ENCODE results near the gene CTSF.
"Not testable (repeated sequence)": the region's sequence is repeated elsewhere in the genome, so short reads cannot be mapped to it uniquely, and the experiment has no call there.

CTSF gene

DNA sequence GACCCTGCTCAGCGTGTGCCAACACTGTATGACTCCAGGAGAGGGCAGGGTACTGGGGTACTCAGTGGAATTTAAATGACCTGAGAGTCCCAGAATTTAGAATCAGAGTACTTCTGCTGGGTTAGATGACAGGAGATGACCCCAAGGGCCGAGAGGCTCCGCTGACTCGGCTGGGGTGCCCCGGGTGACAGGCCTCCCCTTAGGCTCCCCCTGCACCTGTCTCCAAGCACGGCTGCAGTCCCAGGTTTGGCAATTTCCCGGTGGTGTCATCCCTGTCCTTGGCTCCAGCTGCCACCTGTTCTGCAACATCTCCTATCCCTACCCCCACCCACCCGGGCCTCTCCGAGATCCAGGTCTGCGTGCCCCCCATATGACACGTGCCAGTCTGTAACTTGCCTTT, 20.4 kb downstream of the CTSF start:
- Histone ChIP-seq H3K27me3 (ENCODE audit: control insufficient read depth in 2 of 2, insufficient read depth in 2 of 2, low read length in 2 of 2) (no peaks in the 10 kb centered on the region), H3K9ac (ENCODE audit: low read depth in 1 of 2, low read length in 2 of 2) (no peak overlapping the region), H3K27ac (ENCODE audit: low read depth in 2 of 2, low read length in 2 of 2) (no peak overlapping the region), H3K9me3 (ENCODE audit: control insufficient read depth in 2 of 2, low read length in 2 of 2) (no peaks in the 10 kb centered on the region), H3K36me3 (ENCODE audit: control insufficient read depth in 2 of 2, insufficient read depth in 2 of 2, low read length in 2 of 2) (peaks cover 0 to under 1% of the 10 kb centered on the region in 2 donors), H3K4me3 (ENCODE audit: low read length in 2 of 2) (no peak overlapping the region), H3K4me1 (ENCODE audit: control insufficient read depth in 2 of 2, insufficient read depth in 2 of 2, low read length in 2 of 2) (peaks cover 5 to 9% of the 10 kb centered on the region in 2 donors)

DNA sequence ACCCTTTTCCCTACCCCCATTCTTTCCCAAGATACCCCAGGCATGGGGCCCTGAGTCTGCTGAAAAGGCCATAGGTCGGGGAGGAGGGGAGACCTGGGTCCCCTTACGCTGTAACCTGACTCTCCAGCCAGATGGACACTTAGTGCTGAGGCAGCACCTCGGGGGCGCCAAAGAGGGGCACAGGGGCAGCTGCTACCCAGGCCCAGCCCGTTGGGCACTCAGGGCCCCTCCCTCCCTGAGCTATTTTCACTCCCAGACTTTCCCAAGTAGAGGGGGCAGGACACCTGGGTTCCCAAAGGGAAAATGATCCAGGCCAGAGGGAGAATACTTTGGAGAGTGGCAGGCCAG, 20.8 kb downstream of the CTSF start:
- H3K27me3 ChIP-seq (ENCODE audit: control insufficient read depth in 2 of 2, insufficient read depth in 2 of 2, low read length in 2 of 2) = no peaks in the 10 kb centered on the region
- H3K9ac ChIP-seq (ENCODE audit: low read depth in 1 of 2, low read length in 2 of 2) = no peak overlapping the region
- H3K4me3 ChIP-seq (ENCODE audit: low read length in 2 of 2) = no peak overlapping the region
- peaks cover 0 to 2% of the 10 kb centered on the region in 2 donors for H3K36me3 ChIP-seq (ENCODE audit: control insufficient read depth in 2 of 2, insufficient read depth in 2 of 2, low read length in 2 of 2)
- no peaks in the 10 kb centered on the region for H3K9me3 ChIP-seq (ENCODE audit: control insufficient read depth in 2 of 2, low read length in 2 of 2)
- H3K27ac ChIP-seq (ENCODE audit: low read depth in 2 of 2, low read length in 2 of 2) = no peak overlapping the region
- peaks cover 5 to 9% of the 10 kb centered on the region in 2 donors for H3K4me1 ChIP-seq (ENCODE audit: control insufficient read depth in 2 of 2, insufficient read depth in 2 of 2, low read length in 2 of 2)

DNA sequence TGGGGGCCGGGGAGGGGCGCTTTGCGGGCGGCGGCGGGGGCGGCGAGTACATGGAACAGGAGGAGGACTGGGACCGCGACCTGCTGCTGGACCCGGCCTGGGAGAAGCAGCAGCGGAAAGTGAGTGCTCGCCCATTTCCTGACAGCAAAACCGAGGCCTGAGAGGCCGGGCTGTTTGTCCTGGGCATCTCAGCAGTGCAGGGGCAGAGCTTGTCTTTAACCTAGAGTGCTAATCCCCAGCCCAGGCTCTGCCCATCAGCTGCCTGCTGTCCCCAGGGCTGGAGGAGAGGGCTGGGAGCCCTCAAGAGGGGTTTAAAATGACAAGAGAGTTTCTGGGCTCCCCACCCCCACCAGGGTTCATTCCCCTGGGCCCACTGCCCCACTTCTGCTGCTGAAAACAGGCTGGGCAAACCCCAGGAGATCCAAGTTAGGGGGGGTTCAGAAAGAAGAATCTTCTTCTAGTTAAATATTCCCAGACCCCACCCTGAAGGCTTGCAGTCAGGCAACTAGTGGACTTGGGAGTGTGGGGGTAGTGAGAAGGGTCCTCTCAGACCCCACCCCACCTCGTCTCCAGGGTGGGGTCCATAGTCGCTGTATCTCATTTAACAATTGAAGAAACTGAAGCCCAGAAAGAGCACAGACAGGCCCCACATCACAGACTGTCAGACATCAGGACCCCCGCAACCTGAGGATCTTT, 21.3 kb downstream of the CTSF start:
- peaks cover 5 to 9% of the 10 kb centered on the region in 2 donors for H3K4me1 ChIP-seq (ENCODE audit: control insufficient read depth in 2 of 2, insufficient read depth in 2 of 2, low read length in 2 of 2)
- no peaks in the 10 kb centered on the region for H3K27me3 ChIP-seq (ENCODE audit: control insufficient read depth in 2 of 2, insufficient read depth in 2 of 2, low read length in 2 of 2)
- H3K9ac ChIP-seq (ENCODE audit: low read depth in 1 of 2, low read length in 2 of 2) = no peak overlapping the region
- H3K9me3 ChIP-seq (ENCODE audit: control insufficient read depth in 2 of 2, low read length in 2 of 2) = no peaks in the 10 kb centered on the region
- no peak overlapping the region for H3K4me3 ChIP-seq (ENCODE audit: low read length in 2 of 2)
- H3K36me3 ChIP-seq (ENCODE audit: control insufficient read depth in 2 of 2, insufficient read depth in 2 of 2, low read length in 2 of 2) = peaks cover 0 to 5% of the 10 kb centered on the region in 2 donors
- H3K27ac ChIP-seq (ENCODE audit: low read depth in 2 of 2, low read length in 2 of 2) = no peak overlapping the region

- peaks cover 5 to 9% of the 10 kb centered on the region in 2 donors for H3K4me1 ChIP-seq (ENCODE audit: control insufficient read depth in 2 of 2, insufficient read depth in 2 of 2, low read length in 2 of 2)
- H3K36me3 ChIP-seq (ENCODE audit: control insufficient read depth in 2 of 2, insufficient read depth in 2 of 2, low read length in 2 of 2) = peaks cover 0 to 10% of the 10 kb centered on the region in 2 donors
- peak within 1 kb of the TSS; percentile 49 to 74 for H3K27ac ChIP-seq (ENCODE audit: low read depth in 2 of 2, low read length in 2 of 2)
- no peaks in the 10 kb centered on the region for H3K27me3 ChIP-seq (ENCODE audit: control insufficient read depth in 2 of 2, insufficient read depth in 2 of 2, low read length in 2 of 2)
- H3K9ac ChIP-seq (ENCODE audit: low read depth in 1 of 2, low read length in 2 of 2) = peak within 1 kb of the TSS; percentile 72 to 85
- H3K4me3 ChIP-seq (ENCODE audit: low read length in 2 of 2) = peak within 1 kb of the TSS; percentile 79 to 87
- no peaks in the 10 kb centered on the region for H3K9me3 ChIP-seq (ENCODE audit: control insufficient read depth in 2 of 2, low read length in 2 of 2)
Observed at GRCh38 chr11:66546368-66546965, 21.9 kb downstream of the CTSF start, which contains the start of gene ACTN3. ACTN3 (plus strand) TSS chr11:66546903; CDS start chr11:66546938, 35 bp downstream.

GRCh38 chr11:66545701-66546367, 22.6 kb downstream of the CTSF start, which contains the start of gene ZDHHC24:
ZDHHC24 (minus strand) TSS chr11:66546048; CDS start chr11:66546003, 45 bp downstream.
- Histone ChIP-seq H3K4me3 (ENCODE audit: low read length in 2 of 2) (peak within 1 kb of the TSS; percentile 79 to 87), H3K9me3 (ENCODE audit: control insufficient read depth in 2 of 2, low read length in 2 of 2) (no peaks in the 10 kb centered on the region), H3K9ac (ENCODE audit: low read depth in 1 of 2, low read length in 2 of 2) (peak within 1 kb of the TSS; percentile 72 to 85), H3K36me3 (ENCODE audit: control insufficient read depth in 2 of 2, insufficient read depth in 2 of 2, low read length in 2 of 2) (peaks cover under 1 to 12% of the 10 kb centered on the region in 2 donors), H3K4me1 (ENCODE audit: control insufficient read depth in 2 of 2, insufficient read depth in 2 of 2, low read length in 2 of 2) (peaks cover 5 to 9% of the 10 kb centered on the region in 2 donors), H3K27ac (ENCODE audit: low read depth in 2 of 2, low read length in 2 of 2) (peak within 1 kb of the TSS; percentile 49 to 74), H3K27me3 (ENCODE audit: control insufficient read depth in 2 of 2, insufficient read depth in 2 of 2, low read length in 2 of 2) (no peaks in the 10 kb centered on the region)

DNA sequence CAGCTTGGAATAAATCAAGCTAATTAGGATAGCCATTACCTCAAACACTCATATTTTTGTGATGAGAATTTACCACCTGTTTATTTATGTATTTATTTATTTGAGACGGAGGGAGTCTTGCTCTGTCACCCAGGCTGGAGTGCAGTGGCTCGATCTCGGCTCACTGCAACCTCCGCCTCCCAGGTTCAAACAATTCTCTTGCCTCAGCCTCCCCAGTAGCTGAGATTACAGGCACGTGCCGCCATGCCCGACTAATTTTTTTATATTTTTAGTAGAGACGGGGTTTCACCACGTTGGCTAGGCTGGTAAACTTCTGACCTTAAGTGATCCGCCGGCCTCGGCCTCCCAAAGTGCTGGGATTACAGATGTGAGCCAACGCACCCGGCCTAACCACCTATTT, 23.5 kb downstream of the CTSF start:
- H3K9me3 ChIP-seq (ENCODE audit: control insufficient read depth in 2 of 2, low read length in 2 of 2); H3K27ac ChIP-seq (ENCODE audit: low read depth in 2 of 2, low read length in 2 of 2); H3K27me3 ChIP-seq (ENCODE audit: control insufficient read depth in 2 of 2, insufficient read depth in 2 of 2, low read length in 2 of 2); H3K4me1 ChIP-seq (ENCODE audit: control insufficient read depth in 2 of 2, insufficient read depth in 2 of 2, low read length in 2 of 2): not testable (repeated sequence)
- peak overlapping the region; percentile 72 to 85 for H3K9ac ChIP-seq (ENCODE audit: low read depth in 1 of 2, low read length in 2 of 2)
- peaks cover 5 to 12% of the 10 kb centered on the region in 2 donors for H3K36me3 ChIP-seq (ENCODE audit: control insufficient read depth in 2 of 2, insufficient read depth in 2 of 2, low read length in 2 of 2)
- peak overlapping the region; percentile 79 to 87 for H3K4me3 ChIP-seq (ENCODE audit: low read length in 2 of 2)

- H3K4me3 ChIP-seq (ENCODE audit: low read length in 2 of 2) = no peak overlapping the region
- H3K9ac ChIP-seq (ENCODE audit: low read depth in 1 of 2, low read length in 2 of 2) = no peak overlapping the region
- H3K27me3 ChIP-seq (ENCODE audit: control insufficient read depth in 2 of 2, insufficient read depth in 2 of 2, low read length in 2 of 2) = no peaks in the 10 kb centered on the region
- H3K9me3 ChIP-seq (ENCODE audit: control insufficient read depth in 2 of 2, low read length in 2 of 2) = no peaks in the 10 kb centered on the region
- peaks cover 12 to 15% of the 10 kb centered on the region in 2 donors for H3K36me3 ChIP-seq (ENCODE audit: control insufficient read depth in 2 of 2, insufficient read depth in 2 of 2, low read length in 2 of 2)
- peaks cover 5 to 9% of the 10 kb centered on the region in 2 donors for H3K4me1 ChIP-seq (ENCODE audit: control insufficient read depth in 2 of 2, insufficient read depth in 2 of 2, low read length in 2 of 2)
- H3K27ac ChIP-seq (ENCODE audit: low read depth in 2 of 2, low read length in 2 of 2) = peak overlapping the region in 1 of 2 donors; percentile 23
Observed at GRCh38 chr11:66543263-66544107, 24.9 kb downstream of the CTSF start.

GRCh38 chr11:66542362-66542761, 26.0 kb downstream of the CTSF start:
- Histone ChIP-seq H3K27me3 (ENCODE audit: control insufficient read depth in 2 of 2, insufficient read depth in 2 of 2, low read length in 2 of 2) (no peaks in the 10 kb centered on the region), H3K36me3 (ENCODE audit: control insufficient read depth in 2 of 2, insufficient read depth in 2 of 2, low read length in 2 of 2) (peaks cover 12 to 15% of the 10 kb centered on the region in 2 donors), H3K4me3 (ENCODE audit: low read length in 2 of 2) (no peak overlapping the region), H3K9ac (ENCODE audit: low read depth in 1 of 2, low read length in 2 of 2) (no peak overlapping the region), H3K27ac (ENCODE audit: low read depth in 2 of 2, low read length in 2 of 2) (no peak overlapping the region), H3K9me3 (ENCODE audit: control insufficient read depth in 2 of 2, low read length in 2 of 2) (no peaks in the 10 kb centered on the region), H3K4me1 (ENCODE audit: control insufficient read depth in 2 of 2, insufficient read depth in 2 of 2, low read length in 2 of 2) (peaks cover 5 to 9% of the 10 kb centered on the region in 2 donors)

GRCh38 chr11:66541892-66542291, 26.5 kb downstream of the CTSF start:
- H3K27me3 ChIP-seq (ENCODE audit: control insufficient read depth in 2 of 2, insufficient read depth in 2 of 2, low read length in 2 of 2) = no peaks in the 10 kb centered on the region
- H3K36me3 ChIP-seq (ENCODE audit: control insufficient read depth in 2 of 2, insufficient read depth in 2 of 2, low read length in 2 of 2) = peaks cover 12 to 15% of the 10 kb centered on the region in 2 donors
- H3K4me1 ChIP-seq (ENCODE audit: control insufficient read depth in 2 of 2, insufficient read depth in 2 of 2, low read length in 2 of 2) = peaks cover 5 to 9% of the 10 kb centered on the region in 2 donors
- H3K9me3 ChIP-seq (ENCODE audit: control insufficient read depth in 2 of 2, low read length in 2 of 2) = no peaks in the 10 kb centered on the region
- H3K4me3 ChIP-seq (ENCODE audit: low read length in 2 of 2) = no peak overlapping the region
- H3K27ac ChIP-seq (ENCODE audit: low read depth in 2 of 2, low read length in 2 of 2) = no peak overlapping the region
- no peak overlapping the region for H3K9ac ChIP-seq (ENCODE audit: low read depth in 1 of 2, low read length in 2 of 2)

All from mucosa of rectum (tissue), 2 donors.